Natural killer cell (primary cell): ENCODE results near the gene MMP23B. TPM values are rescaled to one million over a fixed set of nuclear protein-coding genes. Genes with fewer than 3 reads are reported as not detected.
A peak's percentile ranks its signal among the peaks of the same experiment; 100 is the strongest.

Experiments
- ATAC-seq, 3 donors: fragments of 150-1000 bp in 2 of 3; fragments of 200-7000 bp in 1 of 3; cut with Tn5 transposase; 1 replicate in 1 of 3; 2 replicates in 2 of 3; pipeline ENCODE4 v1.10.0; 2021; ENCODE audit warnings: mild to moderate bottlenecking in 2 of 3, moderate library complexity in 2 of 3
- DNase-seq, 2 donors: peaks; one replicate each; pipeline versions ENCODE4 v3.0.0 to v3.0.0-alpha.2; 2013 to 2021; ENCODE audit warnings: mixed read lengths in 1 of 2
- H3K27ac ChIP-seq: one replicate; pipeline ENCODE4 v1.5.1; 2013; ENCODE audit warnings: mild to moderate bottlenecking, low read length
- H3K27me3 ChIP-seq: one replicate; pipeline ENCODE4 v1.6.1; 2013; ENCODE audit warnings: low read length; ENCODE audit not compliant: control insufficient read depth, insufficient read depth
- H3K36me3 ChIP-seq: one replicate; pipeline ENCODE4 v1.6.1; 2013; ENCODE audit warnings: low read length; ENCODE audit not compliant: control insufficient read depth, insufficient read depth
- H3K4me1 ChIP-seq: one replicate; pipeline ENCODE4 v1.6.1; 2013; ENCODE audit warnings: low read length; ENCODE audit not compliant: control insufficient read depth, insufficient read depth
- H3K4me3 ChIP-seq: one replicate; pipeline ENCODE4 v1.5.1; 2013; ENCODE audit warnings: low read length
- H3K9me3 ChIP-seq: one replicate; pipeline ENCODE4 v1.6.1; 2013; ENCODE audit warnings: low read length; ENCODE audit not compliant: control insufficient read depth, insufficient read depth
- H3K27ac Mint-ChIP-seq, 2 donors: one replicate each; pipeline ENCODE4 v1.8.0; 2022; ENCODE audit warnings: mild to moderate bottlenecking in 2 of 2, mixed read lengths in 2 of 2, moderate library complexity in 1 of 2
- H3K27me3 Mint-ChIP-seq, 2 donors: one replicate each; pipeline ENCODE4 v1.8.0; 2022; ENCODE audit warnings: low read depth in 2 of 2, mixed read lengths in 2 of 2
- H3K36me3 Mint-ChIP-seq: one replicate; pipeline ENCODE4 v1.8.0; 2022; ENCODE audit warnings: mixed read lengths
- H3K4me1 Mint-ChIP-seq, 2 donors: one replicate each; pipeline ENCODE4 v1.8.0; 2022; ENCODE audit warnings: mixed read lengths in 2 of 2
- H3K4me3 Mint-ChIP-seq: one replicate; pipeline ENCODE4 v1.8.0; 2022; ENCODE audit warnings: mild to moderate bottlenecking, moderate library complexity, mixed read lengths
- H3K9me3 Mint-ChIP-seq, 2 donors: one replicate each; pipeline ENCODE4 v1.8.0; 2022; ENCODE audit warnings: mixed read lengths in 2 of 2
- CTCF ChIP-seq: fragments of 200-600 bp; IDR thresholded peaks from one replicate; pipeline ENCODE4 v1.8.0; 2022; ENCODE audit warnings: antibody characterized with exemption
- WGBS: methylation state at CpG from one replicate; pipeline ENCODE4 v1.1.7; 2013; ENCODE audit warnings: missing lambda C conversion rate; ENCODE audit not compliant: insufficient coverage; 5-methylcytosine and 5-hydroxymethylcytosine counted together
- intact Hi-C: fragments of 100-400 bp; cut with micrococcal nuclease; formaldehyde crosslinking; loops from one replicate; pipeline ENCODE4 v1.14.2; 2022
- total RNA-seq, 4 donors: library from RNA; stranded (reverse); fragments of 120-200 nt in 1 of 4; gene quantifications; one replicate each; pipeline versions ENCODE4 v1.2.3 to v1.2.4, GENCODE V29; 2013 to 2022

MMP23B gene
- total RNA-seq, 3 donors from 2014 or later (not counting 1 experiment from before 2014, with no cell fraction given), result 82.9 to 130 (median 126) TPM

GRCh38 chr1:1600861-1601563 lies 31.0 kb upstream of the MMP23B start:
- Histone ChIP-seq H3K9me3 (no peaks in the 10 kb centered on the region), H3K27me3 (peaks cover 2% of the 10 kb centered on the region), H3K27ac (no peak overlapping the region), H3K4me1 (peaks cover 19% of the 10 kb centered on the region), H3K4me3 (no peak overlapping the region), H3K36me3 (no peaks in the 10 kb centered on the region)
- DNase-seq (no peak), ATAC-seq (no peak)
- H3K27ac Mint-ChIP-seq, result no peak overlapping the region
- peaks cover 0 to 7% of the 10 kb centered on the region in 2 donors for H3K4me1 Mint-ChIP-seq
- no peak for TF ChIP-seq CTCF
- 90% methylated on average over 21 of the region's 22 CpGs for WGBS
- H3K27me3 Mint-ChIP-seq, result peaks cover 0 to 6% of the 10 kb centered on the region in 2 donors
- H3K9me3 Mint-ChIP-seq, result no peaks in the 10 kb centered on the region
- H3K4me3 Mint-ChIP-seq, result peak overlapping the region; percentile 68
- no peaks in the 10 kb centered on the region for H3K36me3 Mint-ChIP-seq
- intact Hi-C loops, result no loop called here

DNA sequence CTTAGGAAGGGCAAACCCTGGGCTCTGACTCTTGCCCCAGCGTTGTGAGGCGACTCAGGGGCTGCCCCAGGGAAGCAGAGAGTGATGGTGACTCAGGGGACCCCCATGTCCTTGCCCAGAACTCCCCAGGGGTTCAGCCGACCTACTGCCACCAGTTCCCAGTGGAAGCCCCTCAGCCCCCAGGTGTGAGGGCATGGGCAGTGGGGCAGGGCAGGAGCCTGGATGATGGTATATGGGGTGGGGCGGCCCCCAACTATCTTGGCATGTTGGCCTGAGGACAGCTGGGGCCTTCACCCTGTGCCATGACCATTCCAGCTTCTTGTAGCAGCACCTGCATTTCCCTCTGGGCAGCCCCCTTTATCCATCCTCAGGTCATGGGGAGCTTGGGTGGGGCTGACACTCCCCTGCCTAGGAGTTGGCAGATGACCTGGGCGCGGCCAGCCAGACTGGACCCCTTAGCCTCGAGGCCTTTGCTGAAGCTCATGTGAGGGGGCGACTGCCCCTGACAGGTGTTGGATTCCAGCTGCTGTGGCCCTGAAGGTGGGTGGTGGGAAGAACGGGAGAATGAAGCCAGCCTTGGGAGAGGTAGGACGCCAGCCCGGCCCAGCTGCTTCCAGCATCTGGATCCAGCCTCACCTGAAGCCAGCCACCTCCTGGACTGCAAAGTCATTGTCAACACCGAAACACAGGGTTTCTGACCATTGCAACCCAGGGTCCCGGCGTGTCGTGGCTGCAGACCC lies 30.2 kb upstream of the MMP23B start:
- TF ChIP-seq CTCF, result no peak
- DNase-seq, result no peak

DNA sequence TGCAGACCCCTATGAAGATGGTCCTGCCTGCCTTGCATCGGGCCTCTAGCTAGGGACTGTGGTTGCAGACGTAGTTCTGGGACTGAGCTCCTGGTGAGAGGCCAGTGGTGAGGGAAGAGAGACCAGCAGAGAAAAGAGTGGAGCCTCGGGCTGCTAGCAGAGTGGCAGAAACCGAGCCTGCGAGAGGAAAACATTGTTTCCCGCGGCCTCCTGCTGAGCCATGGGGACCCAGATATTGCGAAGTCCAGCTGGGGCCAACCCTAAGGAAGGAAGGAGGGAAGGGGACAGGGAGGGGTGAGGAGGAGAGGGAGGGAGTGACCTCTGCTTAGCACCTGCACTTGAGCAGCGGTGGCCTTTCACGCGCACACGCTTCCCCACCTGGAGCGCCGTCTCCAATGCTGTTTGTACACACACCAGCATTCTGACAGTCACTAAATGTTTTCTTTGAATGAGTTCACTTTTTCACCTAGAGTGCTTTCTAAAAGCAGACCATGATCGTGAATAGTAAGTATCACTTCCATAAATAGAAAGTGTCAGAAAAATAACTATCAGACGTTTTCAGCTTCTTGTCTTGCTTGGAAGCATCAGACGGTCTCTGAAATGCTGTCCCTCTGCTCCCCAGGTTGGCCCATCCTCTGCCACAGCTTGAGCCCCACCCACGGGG lies 29.5 kb upstream of the MMP23B start:
- Mint-ChIP-seq H3K36me3 (no peaks in the 10 kb centered on the region), H3K27me3 (peaks cover 0 to 6% of the 10 kb centered on the region in 2 donors), H3K4me3 (peak overlapping the region; percentile 41), H3K27ac (peak overlapping the region in 1 of 2 donors; percentile 42), H3K4me1 (peaks cover 0 to 7% of the 10 kb centered on the region in 2 donors), H3K9me3 (no peaks in the 10 kb centered on the region)
- ATAC-seq (no peak), DNase-seq (peak in 1 of 2 donors; percentile 13)
- WGBS, result 66% methylated on average over 18 of the region's 18 CpGs
- Histone ChIP-seq H3K9me3 (no peaks in the 10 kb centered on the region), H3K4me1 (peaks cover 22% of the 10 kb centered on the region), H3K27ac (no peak overlapping the region), H3K4me3 (no peak overlapping the region), H3K27me3 (peaks cover 2% of the 10 kb centered on the region), H3K36me3 (no peaks in the 10 kb centered on the region)
- no peak for TF ChIP-seq CTCF
- intact Hi-C loops, result no loop called here

More for the DNA sequence above, 30.2 kb upstream of the MMP23B start:
- Histone ChIP-seq H3K4me1 (peaks cover 19% of the 10 kb centered on the region), H3K4me3 (no peak overlapping the region), H3K36me3 (no peaks in the 10 kb centered on the region), H3K27ac (no peak overlapping the region), H3K27me3 (peaks cover 2% of the 10 kb centered on the region), H3K9me3 (no peaks in the 10 kb centered on the region)
- Mint-ChIP-seq H3K27me3 (peaks cover 0 to 6% of the 10 kb centered on the region in 2 donors), H3K36me3 (no peaks in the 10 kb centered on the region), H3K4me1 (peaks cover 0 to 7% of the 10 kb centered on the region in 2 donors), H3K27ac (no peak overlapping the region), H3K9me3 (no peaks in the 10 kb centered on the region), H3K4me3 (no peak overlapping the region)
- 96% methylated on average over 14 of the region's 15 CpGs for WGBS
- intact Hi-C loops, result no loop called here
- no peak for ATAC-seq
